ENCODE results near the gene GRID1.

GRID1 gene

DNA sequence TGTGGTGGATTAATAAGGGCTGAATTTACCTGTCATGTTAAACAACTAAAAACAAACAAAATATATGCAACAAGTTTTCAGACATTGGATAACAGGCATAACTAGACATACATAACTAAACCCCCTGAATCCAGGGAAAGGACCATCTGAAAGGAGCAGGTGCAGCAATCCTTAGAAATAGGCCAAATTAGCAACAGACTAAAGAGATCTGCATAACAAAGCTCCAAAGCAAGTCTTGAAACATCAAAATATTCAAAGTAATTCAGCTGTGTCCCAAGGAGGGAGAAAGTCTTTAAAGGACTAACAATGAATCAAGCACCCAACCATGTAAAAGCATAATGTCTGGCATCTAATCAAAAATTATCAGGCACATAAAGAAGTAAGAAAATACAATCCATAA, 475.1 kb downstream of the GRID1 start:
- TF ChIP-seq ZFX (IDR thresholded peaks at IDR 0.05; ENCODE audit: borderline replicate concordance): no peak
- TF ChIP-seq, protein P1, sequence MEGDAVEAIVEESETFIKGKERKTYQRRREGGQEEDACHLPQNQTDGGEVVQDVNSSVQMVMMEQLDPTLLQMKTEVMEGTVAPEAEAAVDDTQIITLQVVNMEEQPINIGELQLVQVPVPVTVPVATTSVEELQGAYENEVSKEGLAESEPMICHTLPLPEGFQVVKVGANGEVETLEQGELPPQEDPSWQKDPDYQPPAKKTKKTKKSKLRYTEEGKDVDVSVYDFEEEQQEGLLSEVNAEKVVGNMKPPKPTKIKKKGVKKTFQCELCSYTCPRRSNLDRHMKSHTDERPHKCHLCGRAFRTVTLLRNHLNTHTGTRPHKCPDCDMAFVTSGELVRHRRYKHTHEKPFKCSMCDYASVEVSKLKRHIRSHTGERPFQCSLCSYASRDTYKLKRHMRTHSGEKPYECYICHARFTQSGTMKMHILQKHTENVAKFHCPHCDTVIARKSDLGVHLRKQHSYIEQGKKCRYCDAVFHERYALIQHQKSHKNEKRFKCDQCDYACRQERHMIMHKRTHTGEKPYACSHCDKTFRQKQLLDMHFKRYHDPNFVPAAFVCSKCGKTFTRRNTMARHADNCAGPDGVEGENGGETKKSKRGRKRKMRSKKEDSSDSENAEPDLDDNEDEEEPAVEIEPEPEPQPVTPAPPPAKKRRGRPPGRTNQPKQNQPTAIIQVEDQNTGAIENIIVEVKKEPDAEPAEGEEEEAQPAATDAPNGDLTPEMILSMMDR (IDR thresholded peaks at IDR 0.05): no peak
- no peak overlapping the region for H3K27ac ChIP-seq

DNA sequence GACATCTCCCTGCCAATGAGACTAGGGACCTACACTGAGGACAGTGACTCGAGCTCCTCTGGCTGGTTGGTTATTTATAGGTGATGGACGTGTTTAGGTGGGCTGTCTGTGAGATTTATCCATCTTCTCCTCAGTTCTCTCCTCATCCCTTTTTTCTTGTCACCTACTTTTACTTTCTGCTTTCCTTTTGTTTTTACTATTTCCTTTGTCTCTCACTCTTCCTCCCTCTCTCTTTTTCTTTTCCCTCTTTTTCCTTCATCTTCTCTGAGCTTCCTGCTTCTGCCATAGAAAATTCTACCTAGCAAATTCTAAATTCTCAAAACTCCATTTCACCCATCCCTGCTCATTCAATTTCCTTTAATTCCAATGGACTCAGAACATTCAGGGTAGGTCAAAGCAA, 478.0 kb downstream of the GRID1 start:
- TF ChIP-seq, protein P1 (IDR thresholded peaks at IDR 0.05): no peak
- TF ChIP-seq ZFX (IDR thresholded peaks at IDR 0.05; ENCODE audit: borderline replicate concordance): no peak
- H3K27ac ChIP-seq: no peak overlapping the region

DNA sequence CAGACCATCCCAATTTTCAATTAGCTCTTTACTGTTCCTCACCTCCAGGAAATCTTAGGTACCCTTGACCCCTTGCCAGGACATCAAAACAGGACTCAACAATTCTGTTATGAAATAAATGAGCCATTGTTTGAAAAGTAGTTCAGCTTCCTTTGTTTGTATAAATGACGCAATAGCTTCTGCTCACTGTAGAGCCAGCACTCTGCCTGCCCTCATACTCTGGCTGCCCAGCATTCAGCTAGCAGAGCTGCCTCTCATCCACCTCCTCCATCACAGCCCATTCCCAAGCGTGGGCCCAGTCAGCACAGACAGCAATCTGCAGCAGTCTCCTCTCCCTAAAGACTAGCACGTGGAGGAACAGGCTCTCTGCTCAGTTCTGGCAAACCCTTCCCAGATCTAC, 478.6 kb downstream of the GRID1 start:
- H3K27ac ChIP-seq: no peak overlapping the region
- TF ChIP-seq ZFX (IDR thresholded peaks at IDR 0.05; ENCODE audit: borderline replicate concordance): no peak
- TF ChIP-seq, protein P1 (IDR thresholded peaks at IDR 0.05): no peak

DNA sequence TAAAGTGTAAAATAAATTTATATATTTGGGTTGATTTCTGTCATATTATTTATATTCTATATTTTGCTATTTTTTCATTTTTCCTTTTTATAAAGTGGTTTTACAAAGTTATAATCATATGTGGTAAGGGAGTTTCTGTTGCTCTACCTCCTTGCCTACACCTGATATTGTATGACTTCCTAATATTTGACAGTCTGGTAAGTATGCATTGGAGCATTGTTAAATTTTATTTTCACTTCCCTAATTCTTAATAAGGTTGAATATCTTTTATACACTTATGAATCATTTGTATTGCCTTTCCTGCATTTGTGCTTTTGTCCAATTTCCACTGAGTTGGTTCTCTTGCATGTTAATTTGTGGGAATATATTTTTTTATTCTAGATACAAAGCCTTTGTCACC, 492.4 kb downstream of the GRID1 start:
- TF ChIP-seq, protein P1 (IDR thresholded peaks at IDR 0.05): no peak
- TF ChIP-seq ZFX (IDR thresholded peaks at IDR 0.05; ENCODE audit: borderline replicate concordance): no peak
- no peak overlapping the region for H3K27ac ChIP-seq

DNA sequence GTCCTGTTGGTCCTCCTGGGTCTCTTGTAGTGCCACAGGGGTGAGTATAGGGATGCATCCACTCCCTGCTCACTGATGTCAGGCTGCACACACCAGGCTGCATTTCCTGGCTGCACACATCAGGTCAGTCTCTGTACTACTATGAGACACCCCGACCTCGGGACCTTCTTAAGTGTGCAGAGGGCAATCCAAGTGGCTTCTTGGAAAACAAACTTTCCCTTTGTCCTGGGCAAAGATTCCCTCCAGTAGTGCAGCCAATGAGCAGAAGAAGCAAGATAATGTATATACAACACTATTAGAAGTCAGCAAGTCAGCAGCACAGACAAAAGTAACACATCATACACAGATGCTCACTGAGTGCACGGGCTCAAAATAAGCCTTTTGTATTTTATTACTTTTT, 493.5 kb downstream of the GRID1 start:
- TF ChIP-seq, protein P1 (IDR thresholded peaks at IDR 0.05): no peak
- no peak for TF ChIP-seq ZFX (IDR thresholded peaks at IDR 0.05; ENCODE audit: borderline replicate concordance)

DNA sequence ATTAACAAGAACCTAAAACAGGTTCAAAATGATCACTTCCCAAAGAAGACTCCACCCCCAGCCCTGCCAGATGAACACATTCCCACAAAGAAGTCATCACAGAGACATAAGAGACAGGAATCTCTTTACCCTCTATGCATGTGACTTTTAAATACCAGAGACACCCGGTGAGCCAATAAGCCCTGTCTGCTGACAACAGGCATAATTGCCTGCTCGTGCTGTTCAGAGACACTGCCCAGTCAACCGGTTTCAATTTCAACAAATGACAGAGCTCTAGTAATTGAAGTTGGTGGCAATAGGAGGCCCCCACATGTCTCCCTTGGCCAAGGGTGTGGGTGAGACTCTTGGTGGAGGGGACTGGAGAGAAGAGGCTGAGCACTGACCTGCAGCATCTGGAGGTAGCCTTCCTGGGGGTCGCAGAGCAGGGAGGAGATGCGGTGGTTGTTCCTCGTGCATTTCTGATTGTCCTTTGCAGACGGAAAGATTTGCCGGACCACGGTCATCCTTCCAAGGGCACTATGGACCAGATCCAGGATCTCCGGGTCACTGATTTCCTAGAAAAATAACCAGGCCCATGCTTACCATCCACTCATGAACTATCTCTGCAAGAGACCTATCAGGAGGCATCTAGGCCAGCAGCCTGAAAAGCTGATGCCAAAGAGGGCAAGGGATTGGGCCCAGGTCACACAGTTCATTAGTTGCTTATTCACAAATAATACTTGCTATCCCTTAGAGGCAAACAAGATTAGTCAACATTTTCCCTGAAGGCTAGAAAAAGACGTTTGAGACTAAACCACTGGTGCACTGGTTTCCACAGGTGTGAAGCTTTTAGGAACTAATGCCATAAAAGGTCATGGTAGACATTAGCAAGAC, 497.7 kb downstream of the GRID1 start:
- TF ChIP-seq, protein P1 (IDR thresholded peaks at IDR 0.05): no peak
- TF ChIP-seq ZFX (IDR thresholded peaks at IDR 0.05; ENCODE audit: borderline replicate concordance): no peak

More for the DNA sequence above, 493.5 kb downstream of the GRID1 start:
- H3K27ac ChIP-seq: no peak overlapping the region

DNA sequence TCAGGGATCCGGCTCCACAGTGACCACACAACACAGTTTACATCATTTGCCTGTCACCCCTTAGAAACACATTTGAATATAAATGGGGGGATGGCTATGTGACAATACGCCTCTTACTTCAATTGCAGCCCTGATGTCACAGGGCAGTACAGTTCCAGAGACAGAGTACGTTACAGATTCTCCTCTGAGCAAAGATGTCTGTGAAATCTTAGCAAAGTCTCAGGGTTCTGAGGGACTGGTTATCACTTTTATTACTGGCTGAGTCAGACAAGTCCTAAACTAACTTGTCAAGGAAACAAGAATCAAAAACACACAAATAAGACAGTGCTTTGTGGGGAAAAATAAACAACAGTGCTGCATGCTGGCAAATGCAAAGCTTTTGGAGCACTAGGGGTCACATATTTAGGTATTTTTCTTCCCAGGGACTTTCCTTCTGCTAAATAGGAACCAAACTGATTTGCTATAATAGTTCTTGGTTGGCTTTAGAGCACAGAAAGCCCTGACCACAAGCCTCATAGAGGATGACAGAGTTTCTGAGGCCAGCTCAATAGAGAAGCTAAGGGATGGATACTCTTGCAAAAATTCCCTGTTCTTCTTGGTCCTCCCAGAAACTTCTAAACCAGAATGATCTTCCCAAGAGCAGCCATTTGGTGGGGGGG, 501.6 kb downstream of the GRID1 start:
- TF ChIP-seq, protein P1 (IDR thresholded peaks at IDR 0.05): no peak
- TF ChIP-seq ZFX (IDR thresholded peaks at IDR 0.05; ENCODE audit: borderline replicate concordance): no peak
- no peak overlapping the region for H3K27ac ChIP-seq

More for the DNA sequence above, 497.7 kb downstream of the GRID1 start:
- no peak overlapping the region for H3K27ac ChIP-seq

Data from 22Rv1 (cell line).